GM23338 (cell line): ENCODE measurements around the gene VMAC.

Source experiments
- CREB1 ChIP-seq: fragments of 250-450 bp; sonication (Bioruptor Pico); IDR thresholded peaks from 2 replicates; pipeline ENCODE4 v1.5.0; 2020; ENCODE audit warnings: low read depth, mild to moderate bottlenecking, moderate library complexity
- CTCF ChIP-seq, 2 experiments: fragments of 200-600 bp in 1 of 2; sonication (generic) in 1 of 2; conservative IDR thresholded peaks; 2 replicates each; pipeline versions ENCODE4 v1.5.1 to v1.6.1; 2016 to 2017; ENCODE audit warnings: antibody characterized with exemption in 2 of 2, low read depth in 2 of 2, mild to moderate bottlenecking in 2 of 2, moderate library complexity in 1 of 2
- EZH2 ChIP-seq: fragments of 200-600 bp; sonication (generic); IDR thresholded peaks from one replicate; pipeline ENCODE4 v1.8.0; 2017; ENCODE audit warnings: antibody characterized with exemption, mild to moderate bottlenecking, low read depth; ENCODE audit not compliant: unreplicated experiment
- NANOG ChIP-seq: IDR thresholded peaks from 2 replicates; pipeline ENCODE4 v1.6.1; 2016; ENCODE audit warnings: antibody characterized with exemption, borderline replicate concordance
- POLR2AphosphoS5 ChIP-seq: IDR thresholded peaks from 2 replicates; pipeline ENCODE4 v1.6.1; 2016; ENCODE audit warnings: antibody characterized with exemption, low read depth
- TF ChIP-seq, protein P1 (sequence below): IDR thresholded peaks from one replicate; pipeline ENCODE4 v1.6.1; 2018; ENCODE audit warnings: antibody characterized with exemption; ENCODE audit not compliant: unreplicated experiment

- no peak for TF ChIP-seq CTCF (conservative IDR thresholded peaks at IDR 0.05; ENCODE audit: low read depth in 2 of 2)
- no peak for TF ChIP-seq EZH2
- no peak for TF ChIP-seq CREB1 (CRISPR knock-in tag)
- no peak for TF ChIP-seq POLR2AphosphoS5
- TF ChIP-seq, protein P1, sequence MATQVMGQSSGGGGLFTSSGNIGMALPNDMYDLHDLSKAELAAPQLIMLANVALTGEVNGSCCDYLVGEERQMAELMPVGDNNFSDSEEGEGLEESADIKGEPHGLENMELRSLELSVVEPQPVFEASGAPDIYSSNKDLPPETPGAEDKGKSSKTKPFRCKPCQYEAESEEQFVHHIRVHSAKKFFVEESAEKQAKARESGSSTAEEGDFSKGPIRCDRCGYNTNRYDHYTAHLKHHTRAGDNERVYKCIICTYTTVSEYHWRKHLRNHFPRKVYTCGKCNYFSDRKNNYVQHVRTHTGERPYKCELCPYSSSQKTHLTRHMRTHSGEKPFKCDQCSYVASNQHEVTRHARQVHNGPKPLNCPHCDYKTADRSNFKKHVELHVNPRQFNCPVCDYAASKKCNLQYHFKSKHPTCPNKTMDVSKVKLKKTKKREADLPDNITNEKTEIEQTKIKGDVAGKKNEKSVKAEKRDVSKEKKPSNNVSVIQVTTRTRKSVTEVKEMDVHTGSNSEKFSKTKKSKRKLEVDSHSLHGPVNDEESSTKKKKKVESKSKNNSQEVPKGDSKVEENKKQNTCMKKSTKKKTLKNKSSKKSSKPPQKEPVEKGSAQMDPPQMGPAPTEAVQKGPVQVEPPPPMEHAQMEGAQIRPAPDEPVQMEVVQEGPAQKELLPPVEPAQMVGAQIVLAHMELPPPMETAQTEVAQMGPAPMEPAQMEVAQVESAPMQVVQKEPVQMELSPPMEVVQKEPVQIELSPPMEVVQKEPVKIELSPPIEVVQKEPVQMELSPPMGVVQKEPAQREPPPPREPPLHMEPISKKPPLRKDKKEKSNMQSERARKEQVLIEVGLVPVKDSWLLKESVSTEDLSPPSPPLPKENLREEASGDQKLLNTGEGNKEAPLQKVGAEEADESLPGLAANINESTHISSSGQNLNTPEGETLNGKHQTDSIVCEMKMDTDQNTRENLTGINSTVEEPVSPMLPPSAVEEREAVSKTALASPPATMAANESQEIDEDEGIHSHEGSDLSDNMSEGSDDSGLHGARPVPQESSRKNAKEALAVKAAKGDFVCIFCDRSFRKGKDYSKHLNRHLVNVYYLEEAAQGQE = no peak
- no peak for TF ChIP-seq NANOG
Measured at GRCh38 chr19:5863030-5863665, 41.5 kb upstream of the VMAC start.
